ENCODE results near the gene MMGT1. TPM values are rescaled to one million over a fixed set of nuclear protein-coding genes. Genes with fewer than 3 reads are reported as not detected.

MMGT1 gene
- total RNA-seq (2021) (22.6 and 25.8 TPM in 2 replicates), Bru-seq, nascent RNA (percentile 80 among the genes with signal in this experiment), BruChase-seq, experiment 1, labeled RNA remaining after a 2-hour chase (percentile 95 among the genes with signal in this experiment), BruChase-seq, experiment 2, labeled RNA remaining after a 6-hour chase (percentile 97 among the genes with signal in this experiment)
- long read RNA-seq, transcript MMGT1-201 (4 exons, 3,738 nt): major isoform, 15 of 18 reads
- long read RNA-seq, partial matches to known transcripts: 0 of 18 reads
- long read RNA-seq, other reads (novel, unspliced or antisense): 3 of 18 reads

- no peaks in the 10 kb centered on the region for H3K9me3 ChIP-seq (ENCODE audit: low read depth, low read length, poor library complexity, severe bottlenecking)
- no peaks in the 10 kb centered on the region for H3K27me3 ChIP-seq (replicated peaks; ENCODE audit: insufficient read depth, low read depth, low read length, poor library complexity)
- ChIA-PET CTCF (no interaction called here), POLR2A (ENCODE audit: low non-redundant PET) (interaction anchor here (0.6 kb wide), 1 partner anchor 293 kb away, joined by 6 read pairs; no protein-coding TSS in a partner anchor)
- H3K36me3 ChIP-seq (ENCODE audit: insufficient read depth, low read length, poor library complexity, severe bottlenecking): no peaks in the 10 kb centered on the region
- intact Hi-C loops (cut with micrococcal nuclease; ENCODE audit: unreplicated experiment): no loop called here
- H3K4me3 ChIP-seq (ENCODE audit: low read depth, low read length, poor library complexity, severe bottlenecking): peak within 1 kb of the TSS; percentile 78
- peak; percentile 87 for DNase-seq (ENCODE audit: low spot score)
- H3K4me1 ChIP-seq (ENCODE audit: insufficient read depth, low read length, poor library complexity, severe bottlenecking): peaks cover 3% of the 10 kb centered on the region
- no TSS peak for BruUV-seq (replicated peaks)
- TF ChIP-seq, protein P1, sequence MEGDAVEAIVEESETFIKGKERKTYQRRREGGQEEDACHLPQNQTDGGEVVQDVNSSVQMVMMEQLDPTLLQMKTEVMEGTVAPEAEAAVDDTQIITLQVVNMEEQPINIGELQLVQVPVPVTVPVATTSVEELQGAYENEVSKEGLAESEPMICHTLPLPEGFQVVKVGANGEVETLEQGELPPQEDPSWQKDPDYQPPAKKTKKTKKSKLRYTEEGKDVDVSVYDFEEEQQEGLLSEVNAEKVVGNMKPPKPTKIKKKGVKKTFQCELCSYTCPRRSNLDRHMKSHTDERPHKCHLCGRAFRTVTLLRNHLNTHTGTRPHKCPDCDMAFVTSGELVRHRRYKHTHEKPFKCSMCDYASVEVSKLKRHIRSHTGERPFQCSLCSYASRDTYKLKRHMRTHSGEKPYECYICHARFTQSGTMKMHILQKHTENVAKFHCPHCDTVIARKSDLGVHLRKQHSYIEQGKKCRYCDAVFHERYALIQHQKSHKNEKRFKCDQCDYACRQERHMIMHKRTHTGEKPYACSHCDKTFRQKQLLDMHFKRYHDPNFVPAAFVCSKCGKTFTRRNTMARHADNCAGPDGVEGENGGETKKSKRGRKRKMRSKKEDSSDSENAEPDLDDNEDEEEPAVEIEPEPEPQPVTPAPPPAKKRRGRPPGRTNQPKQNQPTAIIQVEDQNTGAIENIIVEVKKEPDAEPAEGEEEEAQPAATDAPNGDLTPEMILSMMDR (conservative IDR thresholded peaks at IDR 0.05; ENCODE audit: low read depth, low read length): no peak
- no peak for TF ChIP-seq EZH2 (IDR thresholded peaks at IDR 0.05; ENCODE audit: borderline replicate concordance, low read depth, low read length, poor library complexity, severe bottlenecking)
- H3K27ac ChIP-seq (ENCODE audit: low read depth, low read length, poor library complexity, severe bottlenecking): peak within 1 kb of the TSS; percentile 94
Measured at GRCh38 chrX:135973548-135974278, at the start of gene MMGT1. MMGT1 (minus strand) TSS chrX:135973988; CDS start chrX:135973675, 313 bp downstream.

- no peak overlapping the region for H3K27ac ChIP-seq (ENCODE audit: low read depth, low read length, poor library complexity, severe bottlenecking)
- DNase-seq (ENCODE audit: low spot score): no peak
- H3K4me1 ChIP-seq (ENCODE audit: insufficient read depth, low read length, poor library complexity, severe bottlenecking): no peaks in the 10 kb centered on the region
- no peaks in the 10 kb centered on the region for H3K9me3 ChIP-seq (ENCODE audit: low read depth, low read length, poor library complexity, severe bottlenecking)
- H3K27me3 ChIP-seq (replicated peaks; ENCODE audit: insufficient read depth, low read depth, low read length, poor library complexity): no peaks in the 10 kb centered on the region
- H3K4me3 ChIP-seq (ENCODE audit: low read depth, low read length, poor library complexity, severe bottlenecking): no peak overlapping the region
- intact Hi-C loops (cut with micrococcal nuclease; ENCODE audit: unreplicated experiment): no loop called here
- POLR2A ChIA-PET (ENCODE audit: low non-redundant PET): no interaction called here
- no peak for TF ChIP-seq EZH2 (IDR thresholded peaks at IDR 0.05; ENCODE audit: borderline replicate concordance, low read depth, low read length, poor library complexity, severe bottlenecking)
- TF ChIP-seq, protein P1 (conservative IDR thresholded peaks at IDR 0.05; ENCODE audit: low read depth, low read length): no peak
- H3K36me3 ChIP-seq (ENCODE audit: insufficient read depth, low read length, poor library complexity, severe bottlenecking): no peaks in the 10 kb centered on the region
- CTCF ChIA-PET: no interaction called here
- BruUV-seq (replicated peaks): no TSS peak
Measured at GRCh38 chrX:136021903-136022302, 48.1 kb upstream of the MMGT1 start.

DNA sequence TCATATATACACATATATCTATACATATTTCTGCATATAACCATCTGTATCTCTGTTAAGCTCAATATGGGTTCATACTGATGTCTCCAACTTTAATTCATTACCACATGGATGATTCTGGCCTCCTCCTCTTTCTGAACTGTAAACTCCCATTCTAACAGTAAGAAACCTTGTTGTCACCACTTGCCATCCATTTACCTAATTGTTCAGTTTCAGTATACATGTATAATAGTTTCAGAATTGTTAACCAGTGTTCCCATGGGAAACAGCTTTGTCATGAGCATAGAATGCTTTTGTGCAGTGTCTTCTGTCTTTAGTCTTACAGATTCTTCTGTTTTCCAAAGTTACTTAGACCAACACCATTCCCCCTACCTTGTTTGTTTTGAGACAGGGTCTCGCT, 47.4 kb upstream of the MMGT1 start:
- intact Hi-C loops (cut with micrococcal nuclease; ENCODE audit: unreplicated experiment): no loop called here
- CTCF ChIA-PET: no interaction called here
- no peaks in the 10 kb centered on the region for H3K27me3 ChIP-seq (replicated peaks; ENCODE audit: insufficient read depth, low read depth, low read length, poor library complexity)
- no TSS peak for BruUV-seq (replicated peaks)
- no peak overlapping the region for H3K27ac ChIP-seq (ENCODE audit: low read depth, low read length, poor library complexity, severe bottlenecking)
- no peak overlapping the region for H3K4me3 ChIP-seq (ENCODE audit: low read depth, low read length, poor library complexity, severe bottlenecking)
- POLR2A ChIA-PET (ENCODE audit: low non-redundant PET): no interaction called here
- DNase-seq (ENCODE audit: low spot score): no peak
- TF ChIP-seq, protein P1 (conservative IDR thresholded peaks at IDR 0.05; ENCODE audit: low read depth, low read length): no peak
- no peak for TF ChIP-seq EZH2 (IDR thresholded peaks at IDR 0.05; ENCODE audit: borderline replicate concordance, low read depth, low read length, poor library complexity, severe bottlenecking)
- H3K36me3 ChIP-seq (ENCODE audit: insufficient read depth, low read length, poor library complexity, severe bottlenecking): no peaks in the 10 kb centered on the region
- H3K4me1 ChIP-seq (ENCODE audit: insufficient read depth, low read length, poor library complexity, severe bottlenecking): no peaks in the 10 kb centered on the region
- no peaks in the 10 kb centered on the region for H3K9me3 ChIP-seq (ENCODE audit: low read depth, low read length, poor library complexity, severe bottlenecking)
